Left colon (tissue), 2 donors: ENCODE measurements around the gene KIAA0930. TPM values are rescaled to one million over a fixed set of nuclear protein-coding genes. Genes with fewer than 3 reads are reported as not detected.

Source experiments
- ATAC-seq: fragments of 200-7000 bp; cut with Tn5 transposase; one replicate; pipeline ENCODE4 v1.9.1; 2020; ENCODE audit warnings: mild to moderate bottlenecking, moderate library complexity
- DNase-seq, 2 donors: peaks; one replicate each; pipeline ENCODE4 v3.0.0-alpha.2; 2020
- intact Hi-C, 2 donors: fragments of 100-400 bp; cut with DNase I in 1 of 2; cut with micrococcal nuclease in 1 of 2; formaldehyde crosslinking; loops; one replicate each; pipeline versions ENCODE4 v1.11.2 to v1.14.0; 2022; cut with DNase I, micrococcal nuclease
- total RNA-seq, 2 donors: library from RNA; stranded (reverse); fragmentation: NEBNext Ultra II Directional; extraction: Animal tissue kit (Norgen Biotek cat#: 25700); gene quantifications; one replicate each; pipeline ENCODE4 v1.2.1, GENCODE V29; 2021
- donor health status: DM: no; HTN: no; CAD: no.
- donor health status: DM: yes; HTN: yes; CAD: no.

The KIAA0930 gene
- total RNA-seq, 2 donors from 2014 or later = 36.0 to 52.2 TPM

- ATAC-seq (peak; percentile 78), DNase-seq (peak in 1 of 2 donors; percentile 45)
- intact Hi-C loops = no loop called here
These were observed 14.0 kb downstream of the KIAA0930 start for GRCh38 chr22:45226503-45227186.

DNA sequence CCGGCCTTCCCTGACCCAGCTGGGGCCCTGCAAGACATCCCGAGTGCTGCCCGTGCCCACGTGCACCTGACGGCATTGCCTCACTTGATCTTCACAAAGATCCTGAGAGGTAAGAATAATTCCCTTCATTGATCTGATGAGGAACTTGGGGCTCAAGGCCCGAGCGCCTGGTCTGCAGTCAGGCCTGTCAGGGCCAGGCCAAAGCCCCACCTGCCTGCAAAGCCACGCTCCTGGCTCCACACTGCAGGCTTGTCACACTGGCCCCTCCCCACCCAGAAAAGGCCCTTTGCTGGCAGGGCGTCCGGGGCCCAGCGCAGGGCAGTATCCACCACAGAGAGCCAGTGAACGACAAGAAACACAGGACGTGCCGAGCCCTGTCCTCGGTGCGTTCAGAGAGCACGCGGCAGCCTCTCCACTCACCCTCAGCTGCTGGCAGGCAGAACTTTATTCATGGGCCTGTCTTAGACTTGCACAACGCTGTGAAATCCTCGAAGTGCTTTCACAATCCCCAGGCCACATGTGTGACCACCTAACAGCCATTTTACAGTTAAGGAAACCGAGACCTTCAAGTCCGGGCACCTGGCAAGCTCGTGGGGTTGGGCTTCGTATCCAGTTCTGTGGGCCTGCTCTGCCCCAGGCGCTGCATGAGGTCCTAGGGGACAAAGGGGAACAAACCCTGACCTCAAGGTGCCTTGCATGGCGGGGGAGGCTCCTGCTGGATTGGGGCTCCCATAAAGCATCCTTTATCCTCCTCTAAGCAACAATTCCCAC, 14.8 kb downstream of the KIAA0930 start:
- no peak for DNase-seq
- intact Hi-C loops = no loop called here
- ATAC-seq = no peak

- ATAC-seq (no peak), DNase-seq (no peak)
- intact Hi-C loops = no loop called here
These were observed 15.5 kb downstream of the KIAA0930 start for GRCh38 chr22:45224988-45225731.

DNA sequence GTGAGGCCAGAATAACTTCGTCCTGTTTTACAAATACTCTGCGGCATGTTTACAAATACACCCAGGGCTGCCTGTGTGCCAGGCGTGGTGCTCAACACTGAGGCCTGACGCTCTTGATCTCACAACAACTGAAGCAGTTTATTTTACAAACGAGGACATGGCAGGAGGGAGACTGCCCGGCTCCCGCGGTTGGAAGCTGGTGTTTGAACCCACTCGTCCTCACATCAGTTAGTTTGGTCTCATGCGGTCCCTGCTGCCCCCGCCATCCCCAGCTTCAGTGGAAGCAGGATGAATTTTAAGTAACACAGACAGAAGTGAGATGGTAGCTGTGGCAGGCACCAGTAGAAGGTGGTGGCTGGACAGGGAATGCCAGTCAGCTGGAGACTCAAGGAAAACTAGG, 16.4 kb downstream of the KIAA0930 start:
- intact Hi-C loops = no loop called here
- no peak for DNase-seq
- no peak for ATAC-seq

DNA sequence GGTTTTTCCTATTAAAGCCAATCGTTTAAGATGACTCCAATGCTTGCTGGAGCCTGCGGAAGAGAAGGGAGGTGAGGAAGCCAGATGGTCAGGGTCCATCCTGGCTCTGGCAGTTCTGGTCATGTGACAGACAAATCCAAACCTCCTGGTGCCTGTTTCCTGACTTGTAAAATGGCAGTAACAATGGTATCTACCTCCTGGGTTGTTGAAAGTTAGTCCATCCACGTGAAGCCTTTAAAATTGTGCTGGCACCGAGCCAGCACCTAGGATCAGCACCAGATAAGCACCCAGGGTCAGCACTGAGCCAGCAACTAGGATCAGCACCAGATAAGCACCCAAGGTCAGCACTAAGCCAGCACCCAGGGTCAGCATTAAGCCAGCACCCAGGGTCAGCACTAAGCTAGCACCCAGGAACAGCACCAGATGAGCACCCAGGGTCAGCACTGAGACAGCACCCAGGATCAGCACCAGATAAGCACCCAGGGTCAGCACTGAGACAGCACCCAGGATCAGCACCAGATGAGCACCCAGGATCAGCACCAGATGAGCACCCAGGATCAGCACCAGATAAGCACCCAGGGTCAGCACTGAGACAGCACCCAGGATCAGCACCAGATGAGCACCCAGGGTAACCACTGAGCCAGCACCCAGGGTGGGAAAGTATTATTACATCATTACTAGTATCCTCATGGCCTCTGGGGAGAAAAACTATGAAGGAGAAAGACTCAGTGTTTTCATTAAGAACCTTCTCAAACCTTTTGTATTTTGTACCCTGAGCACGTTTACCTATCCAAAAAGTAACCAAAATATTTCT, 17.2 kb downstream of the KIAA0930 start:
- no peak for ATAC-seq
- intact Hi-C loops = no loop called here
- DNase-seq = no peak

- DNase-seq (no peak), ATAC-seq (no peak)
- intact Hi-C loops = no loop called here
These were observed 19.5 kb downstream of the KIAA0930 start for GRCh38 chr22:45221201-45221600.

- no peak for DNase-seq
- intact Hi-C loops = no loop called here
- no peak for ATAC-seq
These were observed 21.7 kb downstream of the KIAA0930 start for GRCh38 chr22:45218976-45219375.

DNA sequence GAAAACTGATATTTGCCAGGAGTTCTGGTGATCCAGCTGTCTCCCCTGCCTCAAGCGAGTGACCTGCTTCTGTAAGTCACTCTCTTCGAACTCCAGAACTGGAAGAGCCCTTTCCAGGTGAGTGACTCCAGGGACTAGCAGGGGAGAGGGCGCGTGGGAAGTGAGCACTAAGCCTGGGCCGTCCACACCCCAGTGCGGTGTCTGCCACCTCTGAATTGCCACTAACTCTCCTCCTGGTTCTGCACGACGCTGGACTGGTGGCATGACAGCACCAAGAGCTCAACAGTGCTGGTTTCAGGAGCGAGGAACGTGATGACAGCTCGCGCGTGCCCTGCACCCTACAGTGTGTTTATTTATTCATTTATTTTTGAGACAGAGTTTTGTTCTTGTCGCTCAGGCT, 22.9 kb downstream of the KIAA0930 start:
- intact Hi-C loops = no loop called here
- ATAC-seq (no peak), DNase-seq (no peak)

- ATAC-seq (no peak), DNase-seq (no peak)
- intact Hi-C loops = no loop called here
These were observed 23.3 kb downstream of the KIAA0930 start for GRCh38 chr22:45217345-45217744.

- intact Hi-C loops = no loop called here
- DNase-seq (no peak), ATAC-seq (no peak)
These were observed 24.3 kb downstream of the KIAA0930 start for GRCh38 chr22:45216133-45217003.

DNA sequence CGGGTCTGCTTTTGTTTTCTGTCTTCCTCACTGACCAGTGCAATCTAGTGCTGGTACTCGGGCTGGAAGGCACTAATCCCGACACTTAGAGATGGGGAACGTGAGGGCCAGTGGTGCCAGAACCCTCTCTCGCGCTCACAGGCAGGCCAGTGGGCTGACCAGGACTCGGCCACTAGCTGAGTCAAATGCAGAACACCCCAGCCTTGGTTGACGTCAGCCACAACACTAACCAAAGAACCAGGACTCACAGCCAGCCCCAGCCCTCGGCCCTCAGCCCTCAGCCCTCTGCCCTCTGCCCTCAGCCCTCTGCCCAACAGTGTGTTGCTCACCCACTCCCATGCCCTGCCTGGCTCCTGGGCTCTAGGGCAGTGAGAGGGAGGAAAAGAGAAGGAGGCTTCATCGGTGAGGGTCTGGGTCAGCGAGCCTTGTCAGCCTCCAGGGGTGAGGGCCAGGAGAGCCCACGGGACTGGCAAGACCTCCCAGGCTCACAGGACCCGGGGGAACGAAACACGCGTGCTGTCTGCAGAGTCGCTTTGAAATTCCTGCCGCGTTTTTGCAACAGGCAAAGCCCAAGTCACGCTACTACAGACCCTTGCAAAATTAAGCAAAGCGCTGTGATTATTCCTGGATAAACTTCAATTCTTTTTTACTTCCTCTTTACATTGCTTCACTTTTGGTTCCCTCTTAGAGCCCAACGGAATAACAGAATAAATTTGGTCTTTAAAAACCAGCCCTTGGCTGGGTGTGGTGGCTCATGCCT, 27.5 kb downstream of the KIAA0930 start:
- ATAC-seq (peak; percentile 37), DNase-seq (peak in 1 of 2 donors; percentile 44)
- intact Hi-C loops = no loop called here

DNA sequence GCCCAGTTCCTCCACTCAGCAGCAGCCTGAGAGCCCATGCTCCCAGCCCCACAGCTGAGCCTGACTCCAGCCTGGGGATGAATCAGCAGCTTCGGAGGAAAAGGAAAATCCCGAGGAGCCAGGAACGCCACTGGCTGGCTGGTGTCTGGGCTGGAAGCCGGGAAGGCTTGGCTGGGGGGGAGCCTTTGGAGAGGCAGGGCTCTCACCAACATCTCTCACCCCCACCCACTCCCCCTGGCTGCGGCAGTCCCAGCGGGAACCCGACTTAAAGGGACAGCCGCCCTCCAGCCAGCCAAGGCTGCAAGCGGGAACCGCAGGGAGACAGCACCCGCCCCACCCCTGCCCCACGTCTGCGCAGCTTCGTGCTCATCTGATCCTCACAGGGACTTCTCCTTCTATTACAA, 28.4 kb downstream of the KIAA0930 start:
- ATAC-seq (peak; percentile 33), DNase-seq (peak; percentile 45 to 53)
- intact Hi-C loops = no loop called here

DNA sequence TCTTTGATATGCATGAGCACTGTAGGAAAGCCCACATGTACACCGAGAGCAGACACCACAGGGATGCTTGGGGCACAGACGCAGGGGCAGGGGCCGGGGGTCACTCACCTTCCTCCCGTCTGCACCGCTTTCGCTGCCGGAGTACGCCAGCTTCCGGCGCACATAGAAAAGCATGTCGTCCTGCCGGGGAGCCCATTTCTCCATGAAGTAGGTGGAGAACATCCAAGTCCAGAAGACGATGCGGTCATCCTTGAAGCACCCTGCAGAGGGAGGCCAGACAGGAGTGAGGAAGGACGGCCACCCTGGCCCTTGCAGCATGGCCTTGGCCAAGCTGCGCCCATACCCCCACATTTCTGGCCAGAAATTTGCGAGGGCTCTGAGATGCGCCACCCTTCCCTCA, 28.8 kb downstream of the KIAA0930 start:
- ATAC-seq (no peak), DNase-seq (no peak)
- intact Hi-C loops = no loop called here

DNA sequence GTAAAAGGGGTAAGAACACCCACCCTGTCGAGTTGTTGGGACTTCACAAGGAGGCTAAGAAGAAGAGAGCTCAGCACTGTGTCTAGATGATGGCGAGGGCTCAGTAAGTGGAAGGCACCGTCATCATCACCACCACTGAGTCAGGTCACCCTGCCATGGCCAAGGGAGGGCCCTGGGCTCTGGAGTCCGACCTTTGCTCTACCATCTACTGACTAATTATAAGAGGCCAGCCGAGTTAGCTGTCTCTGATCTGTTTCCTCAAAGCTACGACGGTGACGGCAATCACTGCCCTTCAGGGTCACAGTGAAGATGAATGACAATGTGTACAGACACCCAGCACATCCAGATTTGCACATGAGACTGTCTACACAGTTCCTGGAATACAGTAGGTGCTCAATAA, 29.3 kb downstream of the KIAA0930 start:
- ATAC-seq = no peak
- DNase-seq = no peak
- intact Hi-C loops = no loop called here

- DNase-seq (no peak), ATAC-seq (no peak)
- intact Hi-C loops = no loop called here
These were observed 29.7 kb downstream of the KIAA0930 start for GRCh38 chr22:45210991-45211390.

- no peak for ATAC-seq
- DNase-seq = peak in 1 of 2 donors; percentile 2
- intact Hi-C loops = no loop called here
These were observed 30.1 kb downstream of the KIAA0930 start for GRCh38 chr22:45210577-45210976.

DNA sequence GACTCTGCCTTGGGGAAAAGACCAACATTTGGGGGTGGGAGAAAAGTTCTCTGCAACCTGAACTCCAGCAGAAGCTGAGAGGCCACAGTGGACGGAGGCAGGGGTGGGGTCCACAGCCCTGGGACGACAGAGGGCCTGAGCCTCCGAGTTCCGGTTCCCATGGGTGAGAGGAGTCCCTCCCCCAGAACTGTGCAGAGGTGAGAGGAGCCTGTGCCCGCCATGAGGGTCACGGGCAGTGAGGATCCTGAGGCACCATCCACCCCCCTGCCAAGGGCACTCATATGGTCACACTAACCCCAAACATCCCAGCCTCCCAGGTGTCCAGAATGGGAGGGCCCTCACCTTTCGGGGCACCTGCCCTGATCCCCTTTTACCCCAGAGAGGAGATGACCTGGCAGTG, 30.5 kb downstream of the KIAA0930 start:
- ATAC-seq (no peak), DNase-seq (no peak)
- intact Hi-C loops = no loop called here
